Measurements from ENCODE around the gene TGFBRAP1.

The TGFBRAP1 gene

GRCh38 chr2:105315314-105315713 lies 14.2 kb downstream of the TGFBRAP1 start:
- TF ChIP-seq SPI1 (IDR thresholded peaks at IDR 0.05; ENCODE audit: borderline replicate concordance, low read depth) (no peak), GABPA (IDR thresholded peaks at IDR 0.05; ENCODE audit: low read depth) (no peak), POLR2AphosphoS5 (IDR thresholded peaks at IDR 0.05; ENCODE audit: low read depth) (no peak), CTCF (IDR thresholded peaks at IDR 0.05; ENCODE audit: insufficient read depth, low read length) (no peak), REST (IDR thresholded peaks at IDR 0.05; ENCODE audit: insufficient replicate concordance, low read depth) (no peak)
- Histone ChIP-seq H3K27ac (replicated peaks) (no peak overlapping the region), H3K27me3 (ENCODE audit: insufficient read depth, poor library complexity, severe bottlenecking) (no peaks in the 10 kb centered on the region), H3K4me3 (replicated peaks; ENCODE audit: insufficient read depth, low read length) (no peak overlapping the region)
- DNase-seq (ENCODE audit: low read depth in 1 of 2, low spot score in 1 of 2) = no peak

GRCh38 chr2:105313877-105314276 lies 15.7 kb downstream of the TGFBRAP1 start:
- no peak overlapping the region for H3K4me3 ChIP-seq (replicated peaks; ENCODE audit: insufficient read depth, low read length)
- no peak overlapping the region for H3K27ac ChIP-seq (replicated peaks)
- no peak for DNase-seq (ENCODE audit: low read depth in 1 of 2, low spot score in 1 of 2)
- H3K27me3 ChIP-seq (ENCODE audit: insufficient read depth, poor library complexity, severe bottlenecking) = no peaks in the 10 kb centered on the region
- TF ChIP-seq POLR2AphosphoS5 (IDR thresholded peaks at IDR 0.05; ENCODE audit: low read depth) (no peak), REST (IDR thresholded peaks at IDR 0.05; ENCODE audit: insufficient replicate concordance, low read depth) (no peak), SPI1 (IDR thresholded peaks at IDR 0.05; ENCODE audit: borderline replicate concordance, low read depth) (no peak; the same call in 1 of the 2 replicates), CTCF (IDR thresholded peaks at IDR 0.05; ENCODE audit: insufficient read depth, low read length) (no peak), GABPA (IDR thresholded peaks at IDR 0.05; ENCODE audit: low read depth) (no peak)

- no peaks in the 10 kb centered on the region for H3K27me3 ChIP-seq (ENCODE audit: insufficient read depth, poor library complexity, severe bottlenecking)
- no peak overlapping the region for H3K4me3 ChIP-seq (replicated peaks; ENCODE audit: insufficient read depth, low read length)
- 0 out of 2 replicates have a peak overlapping the region, but pooled peaks have one; percentile 28 for H3K27ac ChIP-seq (replicated peaks)
- peak; percentile 75 to 82 for DNase-seq (ENCODE audit: low read depth in 1 of 2, low spot score in 1 of 2)
- TF ChIP-seq POLR2AphosphoS5 (IDR thresholded peaks at IDR 0.05; ENCODE audit: low read depth) = no peak
- no peak for TF ChIP-seq CTCF (IDR thresholded peaks at IDR 0.05; ENCODE audit: insufficient read depth, low read length)
- TF ChIP-seq REST (IDR thresholded peaks at IDR 0.05; ENCODE audit: insufficient replicate concordance, low read depth) = no peak
- no peak for TF ChIP-seq GABPA (IDR thresholded peaks at IDR 0.05; ENCODE audit: low read depth)
- peak; percentile 95 for TF ChIP-seq SPI1 (IDR thresholded peaks at IDR 0.05; ENCODE audit: borderline replicate concordance, low read depth)
Measured at GRCh38 chr2:105309147-105309545, 20.4 kb downstream of the TGFBRAP1 start.
